HepG2 (cell line): ENCODE measurements around the gene EIF4E1B. TPM values are rescaled to one million over a fixed set of nuclear protein-coding genes. Genes with fewer than 3 reads are reported as not detected.

Experiments used
- ATAC-seq: fragments of 200-7000 bp; cut with Tn5 transposase; 3 replicates; pipeline ENCODE4 v1.9.1; 2020; ENCODE audit warnings: mild to moderate bottlenecking, moderate library complexity
- BruUV-seq: library from RNA; stranded (reverse); fragments of 400-500 nt; replicated peaks from 2 replicates; lab custom pipeline; 2021; lab: Mats Ljungman, UMichigan
- CTCF ChIA-PET: fragments of 300-600 bp; formaldehyde crosslinking; extraction: SDS; loops from one replicate; lab custom pipeline; 2021; ENCODE audit warnings: low total read pairs, inconsistent platforms, low intra/inter-chr PET ratio; lab: Yijun Ruan, JAX
- POLR2A ChIA-PET: fragments of 350-600 bp; sonication (Branson Sonifier 250); formaldehyde crosslinking; loops from one replicate; lab custom pipeline; 2020; ENCODE audit warnings: antibody characterized with exemption, inconsistent platforms; lab: Yijun Ruan, JAX
- DNase-seq: peaks from one replicate; pipeline ENCODE4 v3.0.0-alpha.2; 2015; ENCODE audit warnings: low spot score
- FAIRE-seq: peaks from 3 replicates; lab custom pipeline; 2011; peaks lifted over from hg19 to GRCh38; lab: Jason Lieb, UNC
- H2AFZ ChIP-seq: one replicate; pipeline ENCODE4 v1.6.1; 2011; ENCODE audit warnings: low read length, inconsistent platforms
- H3K27ac ChIP-seq: fragments of 300-600 bp; 3 replicates; pipeline ENCODE4 v1.8.0; 2011; ENCODE audit warnings: mixed run types, mild to moderate bottlenecking, mixed read lengths, low read length, inconsistent platforms; ENCODE audit not compliant: insufficient read depth; ENCODE audit errors: extremely low read length
- H3K27me3 ChIP-seq, 2 experiments: fragments of 200-600 bp in 1 of 2; 2 replicates in 1 of 2; 3 replicates in 1 of 2; pipeline versions ENCODE4 v1.6.0 to v1.8.0; 2011; ENCODE audit warnings: low read length in 2 of 2, mild to moderate bottlenecking in 2 of 2, moderate library complexity in 2 of 2, inconsistent platforms in 1 of 2; ENCODE audit not compliant: insufficient read depth in 2 of 2, control insufficient read depth in 1 of 2
- H3K36me3 ChIP-seq, 2 experiments: fragments of 200-600 bp in 1 of 2; replicated peaks in 1 of 2; 2 replicates in 1 of 2; 3 replicates in 1 of 2; pipeline versions ENCODE4 v1.5.1 to v1.8.0; 2011; ENCODE audit warnings: low read length in 2 of 2, inconsistent platforms in 1 of 2; ENCODE audit not compliant: insufficient read depth in 2 of 2, control insufficient read depth in 1 of 2
- H3K4me1 ChIP-seq: 2 replicates; pipeline ENCODE4 v1.5.1; 2012; ENCODE audit warnings: low read length, inconsistent platforms; ENCODE audit not compliant: insufficient read depth
- H3K4me2 ChIP-seq: 2 replicates; pipeline ENCODE4 v1.6.0; 2011; ENCODE audit warnings: low read depth, low read length, inconsistent platforms
- H3K4me3 ChIP-seq, 3 experiments: fragments of 200-600 bp in 1 of 3; sonication (generic), shearing (Covaris generic) in 1 of 3; replicated peaks in 1 of 3; 2 replicates each; pipeline ENCODE4 v1.5.1; 2011 to 2016; ENCODE audit warnings: low read length in 3 of 3, inconsistent platforms in 2 of 3, low read depth in 2 of 3, mild to moderate bottlenecking in 2 of 3, control low read depth in 1 of 3, mixed read lengths in 1 of 3; ENCODE audit not compliant: insufficient read depth in 1 of 3
- H3K79me2 ChIP-seq: one replicate; pipeline ENCODE4 v1.6.1; 2011; ENCODE audit warnings: low read length, inconsistent platforms; ENCODE audit not compliant: insufficient read depth
- H3K9ac ChIP-seq: 2 replicates; pipeline ENCODE4 v1.6.0; 2011; ENCODE audit warnings: mild to moderate bottlenecking, low read depth, low read length, inconsistent platforms; ENCODE audit not compliant: insufficient read depth
- H3K9me3 ChIP-seq: 2 replicates; pipeline ENCODE4 v1.5.1; 2012; ENCODE audit warnings: mild to moderate bottlenecking, low read length
- H4K20me1 ChIP-seq: 2 replicates; pipeline ENCODE4 v1.6.0; 2011; ENCODE audit warnings: inconsistent platforms, mild to moderate bottlenecking, low read length, moderate library complexity; ENCODE audit not compliant: insufficient read depth
- ATAD3A ChIP-seq: sonication (generic); formaldehyde crosslinking; IDR thresholded peaks from 2 replicates; pipeline ENCODE4 v1.4.0; 2020; ENCODE audit warnings: missing genetic modification reagents
- HNF4G ChIP-seq, 2 experiments: sonication (generic) in 1 of 2; formaldehyde crosslinking in 1 of 2; IDR thresholded peaks; 2 replicates each; pipeline versions ENCODE4 v1.4.0 to v1.6.1; 2011 to 2020; ENCODE audit warnings: borderline replicate concordance in 2 of 2, low read depth in 2 of 2, mild to moderate bottlenecking in 2 of 2, low read length in 1 of 2, missing genetic modification reagents in 1 of 2, moderate library complexity in 1 of 2
- LRRFIP1 ChIP-seq: sonication (generic); formaldehyde crosslinking; conservative IDR thresholded peaks from 2 replicates; pipeline ENCODE4 v1.4.0; 2020; ENCODE audit warnings: missing genetic modification reagents
- NFKB2 ChIP-seq: sonication (generic); formaldehyde crosslinking; IDR thresholded peaks from 2 replicates; pipeline ENCODE4 v1.4.0; 2020; ENCODE audit warnings: missing genetic modification reagents, borderline replicate concordance
- SP140L ChIP-seq: sonication (generic); formaldehyde crosslinking; IDR thresholded peaks from 2 replicates; pipeline ENCODE4 v1.4.0; 2020; ENCODE audit warnings: missing genetic modification reagents, borderline replicate concordance
- TP53 ChIP-seq: sonication (generic); formaldehyde crosslinking; conservative IDR thresholded peaks from 2 replicates; pipeline ENCODE4 v1.4.0; 2020; ENCODE audit warnings: missing genetic modification reagents
- ZNF354B ChIP-seq: sonication (generic); formaldehyde crosslinking; IDR thresholded peaks from 2 replicates; pipeline ENCODE4 v1.8.0; 2022; ENCODE audit warnings: mild to moderate bottlenecking, missing genetic modification reagents
- WGBS: methylation state at CpG from one replicate; pipeline ENCODE4 v1.1.6; 2017; ENCODE audit warnings: low lambda C conversion rate; 5-methylcytosine and 5-hydroxymethylcytosine counted together
- in situ Hi-C: cut with HindIII; loops from 2 replicates; pipeline ENCODE4 v1.10.0; 2017; ENCODE audit warnings: low pct_unique_long_range_greater_than_20kb; ENCODE audit not compliant: extremely low pct_ligation_motif_present
- intact Hi-C: fragments of 100-400 bp; cut with micrococcal nuclease; formaldehyde crosslinking; loops from one replicate; pipeline ENCODE4 v1.10.0; 2022; ENCODE audit not compliant: unreplicated experiment
- polyA plus RNA-seq, 8 experiments: library from polyadenylated mRNA; depleted of rRNA in 3 of 8; stranded (reverse) in 7 of 8; unstranded in 1 of 8; fragments of >200 nt; fragmentation: Illumina TruSeq in 4 of 8; extraction: Trizol in 4 of 8; gene quantifications; 2 replicates each; pipeline versions ENCODE4 v1.2.1 to v1.2.3, GENCODE V29; 2011 to 2016; ENCODE audit warnings: low read depth in 4 of 8, missing spikeins in 1 of 8, mixed read lengths in 1 of 8; ENCODE audit not compliant: insufficient read depth in 1 of 8
- total RNA-seq, 5 experiments: library from RNA; depleted of rRNA; stranded (reverse); fragments of >200 nt; fragmentation: Illumina TruSeq; extraction: Trizol; gene quantifications; 2 replicates each; pipeline ENCODE4 v1.2.3, GENCODE V29; 2016; ENCODE audit warnings: low read depth in 1 of 5
- TF ChIP-seq, protein P1 (sequence below): IDR thresholded peaks from 2 replicates; pipeline ENCODE4 v1.6.1; 2016; ENCODE audit warnings: low read depth, missing genetic modification reagents, missing compliant biosample characterization

Gene EIF4E1B
- total and polyA plus RNA-seq, 2 of the 13 experiments (the other 11 are each of a cell fraction or from before 2014, with no cell fraction given): not detected

- Histone ChIP-seq H3K4me2 (no peak overlapping the region), H3K4me3 (no peak overlapping the region), H3K79me2 (no peaks in the 10 kb centered on the region), H3K9ac (no peak overlapping the region), H3K36me3 (peaks cover 0 to 13% of the 10 kb centered on the region in 2 experiments; a peak in 1 of 5 replicates), H3K27me3 (no peaks in the 10 kb centered on the region; a peak in 1 of 5 replicates), H2AFZ (no peak overlapping the region), H3K4me1 (no peaks in the 10 kb centered on the region), H3K27ac (no peak overlapping the region), H3K9me3 (no peaks in the 10 kb centered on the region; the same call in 1 of the 2 replicates), H4K20me1 (no peaks in the 10 kb centered on the region)
- 96% methylated on average over 8 of the region's 8 CpGs for WGBS
- FAIRE-seq: no peak
- intact Hi-C loops: no loop called here
- DNase-seq: no peak
- no peak for ATAC-seq
- CTCF ChIA-PET: no interaction called here
- POLR2A ChIA-PET: no interaction called here
- in situ Hi-C loops: loop anchor here (25.0 kb wide), 1 partner anchor 857 kb away; no protein-coding TSS in a partner anchor
- no TSS peak for BruUV-seq
- TF ChIP-seq LRRFIP1 (CRISPR knock-in tag) (no peak), ZNF354B (CRISPR knock-in tag) (no peak), NFKB2 (no peak), HNF4G (IDR thresholded peaks at IDR 0.05; ENCODE audit: borderline replicate concordance, low read depth, low read length) (no peak), HNF4G (CRISPR knock-in tag; IDR thresholded peaks at IDR 0.05; ENCODE audit: borderline replicate concordance, low read depth) (no peak), ATAD3A (CRISPR knock-in tag) (no peak), TP53 (no peak), SP140L (CRISPR knock-in tag) (no peak)
- TF ChIP-seq, protein P1, sequence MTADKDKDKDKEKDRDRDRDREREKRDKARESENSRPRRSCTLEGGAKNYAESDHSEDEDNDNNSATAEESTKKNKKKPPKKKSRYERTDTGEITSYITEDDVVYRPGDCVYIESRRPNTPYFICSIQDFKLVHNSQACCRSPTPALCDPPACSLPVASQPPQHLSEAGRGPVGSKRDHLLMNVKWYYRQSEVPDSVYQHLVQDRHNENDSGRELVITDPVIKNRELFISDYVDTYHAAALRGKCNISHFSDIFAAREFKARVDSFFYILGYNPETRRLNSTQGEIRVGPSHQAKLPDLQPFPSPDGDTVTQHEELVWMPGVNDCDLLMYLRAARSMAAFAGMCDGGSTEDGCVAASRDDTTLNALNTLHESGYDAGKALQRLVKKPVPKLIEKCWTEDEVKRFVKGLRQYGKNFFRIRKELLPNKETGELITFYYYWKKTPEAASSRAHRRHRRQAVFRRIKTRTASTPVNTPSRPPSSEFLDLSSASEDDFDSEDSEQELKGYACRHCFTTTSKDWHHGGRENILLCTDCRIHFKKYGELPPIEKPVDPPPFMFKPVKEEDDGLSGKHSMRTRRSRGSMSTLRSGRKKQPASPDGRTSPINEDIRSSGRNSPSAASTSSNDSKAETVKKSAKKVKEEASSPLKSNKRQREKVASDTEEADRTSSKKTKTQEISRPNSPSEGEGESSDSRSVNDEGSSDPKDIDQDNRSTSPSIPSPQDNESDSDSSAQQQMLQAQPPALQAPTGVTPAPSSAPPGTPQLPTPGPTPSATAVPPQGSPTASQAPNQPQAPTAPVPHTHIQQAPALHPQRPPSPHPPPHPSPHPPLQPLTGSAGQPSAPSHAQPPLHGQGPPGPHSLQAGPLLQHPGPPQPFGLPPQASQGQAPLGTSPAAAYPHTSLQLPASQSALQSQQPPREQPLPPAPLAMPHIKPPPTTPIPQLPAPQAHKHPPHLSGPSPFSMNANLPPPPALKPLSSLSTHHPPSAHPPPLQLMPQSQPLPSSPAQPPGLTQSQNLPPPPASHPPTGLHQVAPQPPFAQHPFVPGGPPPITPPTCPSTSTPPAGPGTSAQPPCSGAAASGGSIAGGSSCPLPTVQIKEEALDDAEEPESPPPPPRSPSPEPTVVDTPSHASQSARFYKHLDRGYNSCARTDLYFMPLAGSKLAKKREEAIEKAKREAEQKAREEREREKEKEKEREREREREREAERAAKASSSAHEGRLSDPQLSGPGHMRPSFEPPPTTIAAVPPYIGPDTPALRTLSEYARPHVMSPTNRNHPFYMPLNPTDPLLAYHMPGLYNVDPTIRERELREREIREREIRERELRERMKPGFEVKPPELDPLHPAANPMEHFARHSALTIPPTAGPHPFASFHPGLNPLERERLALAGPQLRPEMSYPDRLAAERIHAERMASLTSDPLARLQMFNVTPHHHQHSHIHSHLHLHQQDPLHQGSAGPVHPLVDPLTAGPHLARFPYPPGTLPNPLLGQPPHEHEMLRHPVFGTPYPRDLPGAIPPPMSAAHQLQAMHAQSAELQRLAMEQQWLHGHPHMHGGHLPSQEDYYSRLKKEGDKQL (CRISPR knock-in tag): no peak
Measured at GRCh38 chr5:176594554-176594953, 35.9 kb upstream of the EIF4E1B start.
